IMR-90 (cell line): ENCODE results near the gene MTHFS.

Source experiments
- BHLHE40 ChIP-seq: fragments of 150-350 bp; IDR thresholded peaks from 2 replicates; pipeline ENCODE4 v1.6.1; 2016; ENCODE audit warnings: mild to moderate bottlenecking, low read depth, low read length
- CTCF ChIP-seq: conservative IDR thresholded peaks from 2 replicates; pipeline ENCODE4 v1.5.1; 2012; ENCODE audit warnings: mild to moderate bottlenecking, low read depth, low read length, improper control_type of control experiment
- ELK1 ChIP-seq: fragments of 150-350 bp; IDR thresholded peaks from 2 replicates; pipeline ENCODE4 v1.6.1; 2016; ENCODE audit warnings: low read depth, mild to moderate bottlenecking, low read length, moderate library complexity, borderline replicate concordance
- FOS ChIP-seq: fragments of 150-350 bp; IDR thresholded peaks from 2 replicates; pipeline ENCODE4 v1.6.1; 2016; ENCODE audit warnings: low read depth, low read length
- MAFK ChIP-seq: IDR thresholded peaks from 2 replicates; pipeline ENCODE4 v1.6.1; 2012; ENCODE audit warnings: low read depth, low read length, improper control_type of control experiment
- POLR2A ChIP-seq: IDR thresholded peaks from 2 replicates; pipeline ENCODE4 v1.6.1; 2012; ENCODE audit warnings: mild to moderate bottlenecking, low read depth, low read length
- RAD21 ChIP-seq: IDR thresholded peaks from 2 replicates; pipeline ENCODE4 v1.6.1; 2012; ENCODE audit warnings: low read length, improper control_type of control experiment
- RFX5 ChIP-seq: IDR thresholded peaks from 2 replicates; pipeline ENCODE4 v1.8.0; 2012; ENCODE audit warnings: low read depth, mild to moderate bottlenecking, low read length, moderate library complexity
- SMC3 ChIP-seq: fragments of 150-350 bp; IDR thresholded peaks from 2 replicates; pipeline ENCODE4 v1.6.1; 2016; ENCODE audit warnings: low read depth, mild to moderate bottlenecking, antibody characterized with exemption, low read length, moderate library complexity
- USF2 ChIP-seq: fragments of 150-350 bp; IDR thresholded peaks from 2 replicates; pipeline ENCODE4 v1.6.1; 2017; ENCODE audit warnings: mild to moderate bottlenecking, antibody characterized with exemption, low read length, low read depth

GRCh38 chr15:79812541-79812940 lies 84.3 kb downstream of the MTHFS start:
- TF ChIP-seq CTCF, result no peak
- no peak for TF ChIP-seq USF2
- TF ChIP-seq POLR2A, result no peak
- no peak for TF ChIP-seq FOS
- no peak for TF ChIP-seq SMC3
- no peak for TF ChIP-seq BHLHE40
- no peak for TF ChIP-seq RAD21
- no peak for TF ChIP-seq MAFK
- no peak for TF ChIP-seq RFX5
- no peak for TF ChIP-seq ELK1
